ENCODE measurements around the gene ARID3C. TPM values are rescaled to one million over a fixed set of nuclear protein-coding genes. Genes with fewer than 3 reads are reported as not detected.

Gene ARID3C
- total and polyA plus RNA-seq, 2 of the 8 experiments (the other 6 are each of a cell fraction or from before 2014, with no cell fraction given): 0.08 TPM; not detected in 1

DNA sequence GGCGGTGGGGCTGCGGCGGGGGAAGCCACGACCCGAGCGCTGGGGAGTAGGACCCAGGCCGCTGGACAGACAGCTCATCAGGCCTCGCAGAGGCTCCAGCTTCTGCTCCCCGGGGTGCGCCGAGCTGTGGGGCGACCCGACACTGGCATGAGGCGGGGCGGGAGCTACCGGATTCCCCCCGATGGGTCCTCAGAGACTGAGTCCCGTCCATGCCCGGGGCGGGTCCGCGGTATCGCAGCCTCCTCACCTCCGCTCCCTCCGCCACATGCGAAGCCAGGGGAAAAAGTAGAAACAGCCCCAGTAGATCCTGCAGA, 36.2 kb upstream of the ARID3C start:
- ChIA-PET CTCF (ENCODE audit: partially characterized antibody) (interaction anchor here (0.6 to 15.2 kb wide), 14 partner anchors 9 to 722 kb away, joined by 3 to 277 read pairs (median 5); partner anchors contain the start of genes DCTN3, GALT, IL11RA and SIGMAR1), POLR2A (ENCODE audit: partially characterized antibody) (interaction anchor here (0.8 to 7.7 kb wide), 5 partner anchors 9 to 30 kb away, joined by 4 to 92 read pairs (median 8); partner anchors contain the start of genes GALT, IL11RA and SIGMAR1)
- no peak overlapping the region for H3K27ac ChIP-seq (ENCODE audit: low read depth, low read length)
- no peak overlapping the region for H3K18ac ChIP-seq (ENCODE audit: extremely low read depth, low read length)
- no peak overlapping the region for H3K23ac ChIP-seq (ENCODE audit: insufficient read length)
- no peak overlapping the region for H2BK12ac ChIP-seq (ENCODE audit: low read depth, low read length)
- no peak overlapping the region for H2AFZ ChIP-seq (ENCODE audit: low read length)
- H3K4me1 ChIP-seq (replicated peaks in 1 of 4; ENCODE audit: control insufficient read depth in 3 of 4, insufficient read depth in 4 of 4, low read length in 3 of 4): peaks cover 0 to 4% (median 2%) of the 10 kb centered on the region in 4 experiments; a peak in 2 of 7 replicates
- H2BK15ac ChIP-seq (ENCODE audit: low read length): no peak overlapping the region
- H3K56ac ChIP-seq (replicated peaks; ENCODE audit: insufficient read length, low read depth, low read length): no peak overlapping the region
- FAIRE-seq (no peak), DNase-seq (ENCODE audit: low read depth in 1 of 2, low spot score in 2 of 2) (no peak)
- no peak overlapping the region for H3K14ac ChIP-seq (ENCODE audit: insufficient read length)
- H2BK120ac ChIP-seq (replicated peaks; ENCODE audit: low read depth, low read length): no peak overlapping the region
- peaks cover 3 to 5% of the 10 kb centered on the region in 2 experiments; a peak in 1 of 4 replicates for H3K9me3 ChIP-seq (ENCODE audit: insufficient read depth in 2 of 2, low read depth in 1 of 2, low read length in 1 of 2)
- H3K23me2 ChIP-seq (ENCODE audit: low read depth, low read length): peaks cover 9% of the 10 kb centered on the region
- peaks cover 0 to 5% (median 0%) of the 10 kb centered on the region in 4 experiments; a peak in 3 of 8 replicates for H3K36me3 ChIP-seq (ENCODE audit: control insufficient read depth in 2 of 4, insufficient read depth in 4 of 4, low read length in 3 of 4)
- H3K4me3 ChIP-seq (ENCODE audit: extremely low read depth in 1 of 4, insufficient read depth in 2 of 4, low read depth in 3 of 4, low read length in 4 of 4): peak overlapping the region; percentile 59 to 81 (median 78)
- no peak overlapping the region; a peak in 1 of 7 replicates for H3K9ac ChIP-seq (replicated peaks in 1 of 4; ENCODE audit: extremely low read depth in 1 of 4, low read depth in 3 of 4, low read length in 3 of 4)
- 4% methylated on average over 23 of the region's 26 CpGs; no CpG with 5 or more reads in 1 of the 2 experiments for whole genome bisulfite sequencing, 2 experiments (ENCODE audit: extremely low coverage in 1 of 2, insufficient coverage in 1 of 2, insufficient read length in 1 of 2, insufficient replicate concordance in 2 of 2, low coverage in 1 of 2, low lambda C conversion rate in 2 of 2, missing lambda C conversion rate in 1 of 2)
- peaks cover 0 to 8% of the 10 kb centered on the region in 2 experiments; a peak in 1 of 4 replicates for H3K79me2 ChIP-seq (ENCODE audit: control insufficient read depth in 1 of 2, insufficient read depth in 2 of 2, low read length in 2 of 2)
- no peak overlapping the region for H4K8ac ChIP-seq (ENCODE audit: extremely low read depth, insufficient read depth, low read length)
- no peak overlapping the region for H2AK5ac ChIP-seq (ENCODE audit: low read depth, low read length)
- no peak overlapping the region for H4K5ac ChIP-seq (ENCODE audit: insufficient read length, low read depth, low read length)
- H2BK20ac ChIP-seq (ENCODE audit: low read length): no peak overlapping the region
- H3K79me1 ChIP-seq (ENCODE audit: low read depth, low read length): no peaks in the 10 kb centered on the region
- H4K20me1 ChIP-seq (replicated peaks in 1 of 2; ENCODE audit: control insufficient read depth in 1 of 2, insufficient read depth in 2 of 2, low read length in 2 of 2): peaks cover 0 to 2% of the 10 kb centered on the region in 2 experiments
- no peak overlapping the region for H3K4ac ChIP-seq (replicated peaks; ENCODE audit: insufficient read length, low read depth, low read length)
- no peak overlapping the region for H2BK5ac ChIP-seq (ENCODE audit: low read depth, low read length)
- peaks cover 0 to 5% (median 0%) of the 10 kb centered on the region in 4 experiments; a peak in 2 of 7 replicates for H3K27me3 ChIP-seq (replicated peaks in 1 of 4; ENCODE audit: control insufficient read depth in 3 of 4, extremely low read depth in 1 of 4, insufficient read depth in 3 of 4, low read length in 3 of 4)
- TF ChIP-seq SIX5 (IDR thresholded peaks at IDR 0.05; ENCODE audit: low read depth, low read length) (no peak), SAP30 (IDR thresholded peaks at IDR 0.05; ENCODE audit: insufficient read depth, insufficient replicate concordance, low read length) (peak; percentile 2), ASH2L (IDR thresholded peaks at IDR 0.05; ENCODE audit: low read length) (peak; percentile 93), SP2 (IDR thresholded peaks at IDR 0.05; ENCODE audit: low read length) (no peak), HDAC6 (IDR thresholded peaks at IDR 0.05; ENCODE audit: low read depth, low read length) (no peak), SP1 (IDR thresholded peaks at IDR 0.05; ENCODE audit: low read depth, low read length) (0 out of 2 replicates have a peak, but pooled peaks have one; percentile 29), SIN3A (conservative IDR thresholded peaks at IDR 0.05 in 1 of 2, IDR thresholded peaks at IDR 0.05 in 1 of 2; ENCODE audit: low read depth in 1 of 2, low read length in 2 of 2) (peak in 1 of 2 experiments; percentile 12; a peak in 1 of 4 replicates), KDM4A (IDR thresholded peaks at IDR 0.05; ENCODE audit: low read depth, low read length, severe bottlenecking) (peak; percentile 64), CHD2 (IDR thresholded peaks at IDR 0.05; ENCODE audit: low read length) (peak; percentile 78; the same call in 1 of the 2 replicates), CTBP2 (IDR thresholded peaks at IDR 0.05; ENCODE audit: borderline replicate concordance, insufficient read depth, insufficient read length, low read length) (no peak)
- TF ChIP-seq, protein P1, sequence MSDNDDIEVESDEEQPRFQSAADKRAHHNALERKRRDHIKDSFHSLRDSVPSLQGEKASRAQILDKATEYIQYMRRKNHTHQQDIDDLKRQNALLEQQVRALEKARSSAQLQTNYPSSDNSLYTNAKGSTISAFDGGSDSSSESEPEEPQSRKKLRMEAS (IDR thresholded peaks at IDR 0.05): peak; percentile 16; the same call in 1 of the 2 replicates
- H3K4me2 ChIP-seq (ENCODE audit: insufficient read depth in 1 of 2, low read depth in 2 of 2, low read length in 2 of 2): peak overlapping the region; percentile 85 to 98
- no peak overlapping the region for H4K91ac ChIP-seq (replicated peaks; ENCODE audit: insufficient read length, low read length)
